Measurements from ENCODE around the gene CASKIN1. TPM values are rescaled to one million over a fixed set of nuclear protein-coding genes. Genes with fewer than 3 reads are reported as not detected.
A peak's percentile ranks its signal among the peaks of the same experiment; 100 is the strongest.

Gene CASKIN1
- total RNA-seq, 6 donors from 2014 or later, result 0.06 to 1.0 (median 0.15) TPM; not detected in 3

DNA sequence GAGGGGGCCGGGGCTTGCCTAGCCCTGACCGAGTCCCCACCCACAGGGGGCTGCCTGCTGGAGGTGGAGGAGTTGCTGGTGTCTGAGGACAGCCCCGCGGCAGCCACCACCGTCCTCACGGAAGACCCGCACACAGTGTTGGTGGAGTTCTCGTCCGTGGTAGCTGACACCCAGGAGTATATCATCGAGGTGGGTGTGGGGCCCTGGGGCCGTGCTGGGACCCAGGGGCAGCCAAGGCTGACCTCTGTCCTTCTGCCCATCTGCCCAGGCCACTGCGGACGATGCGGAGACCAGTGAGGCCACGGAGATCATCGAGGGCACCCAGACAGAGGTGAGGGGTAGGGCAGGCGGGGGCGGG is 38.4 kb upstream of the CASKIN1 start:
- DNase-seq, result no peak
- peaks cover 30 to 64% (median 62%) of the 10 kb centered on the region in 4 donors for H3K36me3 ChIP-seq

DNA sequence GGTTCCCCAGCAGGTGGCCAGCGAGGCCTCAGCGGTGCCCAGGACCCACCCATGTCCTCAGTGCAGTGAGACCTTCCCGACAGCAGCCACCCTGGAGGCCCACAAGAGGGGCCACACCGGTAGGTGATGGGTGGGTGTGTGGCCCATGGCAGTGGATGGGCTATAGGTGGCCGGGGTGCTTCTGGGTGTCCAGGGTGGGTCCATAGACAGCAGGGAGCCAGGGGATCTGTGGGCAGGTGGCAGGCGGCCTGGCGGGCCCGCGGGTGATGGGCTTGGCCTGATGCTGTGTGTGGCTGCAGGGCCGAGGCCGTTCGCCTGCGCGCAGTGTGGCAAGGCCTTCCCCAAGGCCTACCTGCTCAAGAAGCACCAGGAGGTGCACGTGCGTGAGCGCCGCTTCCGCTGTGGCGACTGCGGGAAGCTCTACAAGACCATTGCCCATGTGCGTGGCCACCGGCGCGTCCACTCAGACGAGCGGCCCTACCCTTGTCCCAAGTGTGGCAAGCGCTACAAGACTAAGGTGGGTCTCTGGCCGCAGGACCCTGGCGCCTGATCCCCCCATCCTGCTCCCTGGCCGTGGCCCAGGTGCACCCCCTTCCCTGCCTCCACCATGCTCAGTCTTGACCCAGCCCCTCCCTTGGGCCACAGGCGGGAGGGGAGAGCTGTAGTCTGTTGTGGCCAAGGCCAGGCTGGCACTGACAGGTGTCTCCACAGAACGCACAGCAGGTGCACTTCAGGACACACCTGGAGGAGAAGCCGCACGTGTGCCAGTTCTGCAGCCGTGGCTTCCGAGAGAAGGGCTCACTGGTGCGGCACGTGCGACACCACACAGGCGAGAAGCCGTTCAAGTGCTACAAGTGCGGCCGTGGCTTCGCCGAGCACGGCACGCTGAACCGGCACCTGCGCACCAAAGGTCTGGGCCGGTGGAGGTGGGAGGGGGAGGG is 37.7 kb upstream of the CASKIN1 start:
- Histone ChIP-seq H3K9me3 (no peaks in the 10 kb centered on the region), H3K36me3 (peaks cover 36 to 68% (median 67%) of the 10 kb centered on the region in 4 donors), H3K27me3 (peaks cover 0 to 19% (median 10%) of the 10 kb centered on the region in 4 donors), H3K4me3 (no peak overlapping the region), H3K27ac (no peak overlapping the region), H3K4me1 (peaks cover 12 to 21% (median 19%) of the 10 kb centered on the region in 4 donors)
- 92 to 95% methylated on average over 12 to 50 of the region's 51 CpGs for WGBS, 2 donors
- ATAC-seq (ENCODE audit: low FRiP score in 2 of 2) (no peak), DNase-seq (peak in 1 of 2 donors; percentile 85)
- no peak for TF ChIP-seq POLR2AphosphoS5 (IDR thresholded peaks at IDR 0.05)
- no peak for TF ChIP-seq POLR2A (IDR thresholded peaks at IDR 0.05)
- TF ChIP-seq, protein P1, sequence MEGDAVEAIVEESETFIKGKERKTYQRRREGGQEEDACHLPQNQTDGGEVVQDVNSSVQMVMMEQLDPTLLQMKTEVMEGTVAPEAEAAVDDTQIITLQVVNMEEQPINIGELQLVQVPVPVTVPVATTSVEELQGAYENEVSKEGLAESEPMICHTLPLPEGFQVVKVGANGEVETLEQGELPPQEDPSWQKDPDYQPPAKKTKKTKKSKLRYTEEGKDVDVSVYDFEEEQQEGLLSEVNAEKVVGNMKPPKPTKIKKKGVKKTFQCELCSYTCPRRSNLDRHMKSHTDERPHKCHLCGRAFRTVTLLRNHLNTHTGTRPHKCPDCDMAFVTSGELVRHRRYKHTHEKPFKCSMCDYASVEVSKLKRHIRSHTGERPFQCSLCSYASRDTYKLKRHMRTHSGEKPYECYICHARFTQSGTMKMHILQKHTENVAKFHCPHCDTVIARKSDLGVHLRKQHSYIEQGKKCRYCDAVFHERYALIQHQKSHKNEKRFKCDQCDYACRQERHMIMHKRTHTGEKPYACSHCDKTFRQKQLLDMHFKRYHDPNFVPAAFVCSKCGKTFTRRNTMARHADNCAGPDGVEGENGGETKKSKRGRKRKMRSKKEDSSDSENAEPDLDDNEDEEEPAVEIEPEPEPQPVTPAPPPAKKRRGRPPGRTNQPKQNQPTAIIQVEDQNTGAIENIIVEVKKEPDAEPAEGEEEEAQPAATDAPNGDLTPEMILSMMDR (IDR thresholded peaks at IDR 0.05), result no peak
- TF ChIP-seq EP300 (IDR thresholded peaks at IDR 0.05), result no peak

More for the DNA sequence above, 38.4 kb upstream of the CASKIN1 start:
- Histone ChIP-seq H3K27ac (no peak overlapping the region), H3K9me3 (no peaks in the 10 kb centered on the region), H3K4me3 (no peak overlapping the region), H3K4me1 (peaks cover 12 to 21% (median 19%) of the 10 kb centered on the region in 4 donors), H3K27me3 (peaks cover 0 to 19% (median 10%) of the 10 kb centered on the region in 4 donors)
- TF ChIP-seq, protein P1 (IDR thresholded peaks at IDR 0.05), result no peak
- TF ChIP-seq EP300 (IDR thresholded peaks at IDR 0.05), result no peak
- no peak for TF ChIP-seq POLR2A (IDR thresholded peaks at IDR 0.05)
- no peak for TF ChIP-seq POLR2AphosphoS5 (IDR thresholded peaks at IDR 0.05)
- no peak for ATAC-seq (ENCODE audit: low FRiP score in 2 of 2)
- WGBS, 2 donors, result 93 to 96% methylated on average over 9 to 17 of the region's 18 CpGs

DNA sequence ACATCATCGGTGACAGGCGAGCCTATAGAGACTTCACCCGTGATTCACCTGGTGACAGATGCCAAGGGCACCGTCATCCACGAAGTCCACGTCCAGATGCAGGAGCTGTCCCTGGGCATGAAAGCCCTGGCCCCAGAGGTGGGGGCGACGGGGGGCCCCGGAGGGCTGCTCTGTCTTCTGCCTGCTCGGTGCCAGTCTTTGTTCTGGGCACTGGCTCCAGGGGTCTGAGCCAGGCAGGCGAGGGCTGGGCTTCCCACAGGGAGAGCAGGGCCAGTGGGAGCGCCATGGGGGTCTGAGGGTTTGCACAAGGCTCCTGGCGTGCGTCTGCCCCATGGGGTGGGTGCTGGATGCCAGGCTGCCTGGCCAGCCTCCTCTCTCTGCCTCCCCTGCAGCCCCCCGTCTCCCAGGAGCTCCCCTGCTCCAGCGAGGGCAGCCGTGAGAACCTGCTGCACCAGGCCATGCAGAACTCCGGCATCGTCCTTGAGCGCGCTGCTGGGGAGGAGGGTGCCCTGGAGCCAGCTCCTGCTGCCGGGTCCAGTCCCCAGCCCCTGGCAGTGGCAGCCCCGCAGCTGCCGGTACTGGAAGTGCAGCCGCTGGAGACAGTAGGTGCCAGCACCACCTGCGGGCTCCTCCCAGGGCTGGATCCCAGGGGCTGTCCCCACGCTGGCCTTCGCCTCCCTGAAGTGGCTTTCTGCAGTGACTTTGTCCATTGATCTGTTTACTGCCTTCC is 36.8 kb upstream of the CASKIN1 start:
- DNase-seq (no peak), ATAC-seq (ENCODE audit: low FRiP score in 2 of 2) (no peak)
- Histone ChIP-seq H3K9me3 (no peaks in the 10 kb centered on the region), H3K27ac (no peak overlapping the region), H3K36me3 (peaks cover 41 to 78% (median 75%) of the 10 kb centered on the region in 4 donors), H3K4me3 (no peak overlapping the region), H3K27me3 (peaks cover 0 to 19% (median 10%) of the 10 kb centered on the region in 4 donors), H3K4me1 (peaks cover 12 to 21% (median 19%) of the 10 kb centered on the region in 4 donors)
- 87 to 96% methylated on average over 7 to 27 of the region's 28 CpGs for WGBS, 2 donors
- TF ChIP-seq EP300 (IDR thresholded peaks at IDR 0.05) (no peak), POLR2AphosphoS5 (IDR thresholded peaks at IDR 0.05) (no peak), POLR2A (IDR thresholded peaks at IDR 0.05) (no peak)
- TF ChIP-seq, protein P1 (IDR thresholded peaks at IDR 0.05), result no peak

DNA sequence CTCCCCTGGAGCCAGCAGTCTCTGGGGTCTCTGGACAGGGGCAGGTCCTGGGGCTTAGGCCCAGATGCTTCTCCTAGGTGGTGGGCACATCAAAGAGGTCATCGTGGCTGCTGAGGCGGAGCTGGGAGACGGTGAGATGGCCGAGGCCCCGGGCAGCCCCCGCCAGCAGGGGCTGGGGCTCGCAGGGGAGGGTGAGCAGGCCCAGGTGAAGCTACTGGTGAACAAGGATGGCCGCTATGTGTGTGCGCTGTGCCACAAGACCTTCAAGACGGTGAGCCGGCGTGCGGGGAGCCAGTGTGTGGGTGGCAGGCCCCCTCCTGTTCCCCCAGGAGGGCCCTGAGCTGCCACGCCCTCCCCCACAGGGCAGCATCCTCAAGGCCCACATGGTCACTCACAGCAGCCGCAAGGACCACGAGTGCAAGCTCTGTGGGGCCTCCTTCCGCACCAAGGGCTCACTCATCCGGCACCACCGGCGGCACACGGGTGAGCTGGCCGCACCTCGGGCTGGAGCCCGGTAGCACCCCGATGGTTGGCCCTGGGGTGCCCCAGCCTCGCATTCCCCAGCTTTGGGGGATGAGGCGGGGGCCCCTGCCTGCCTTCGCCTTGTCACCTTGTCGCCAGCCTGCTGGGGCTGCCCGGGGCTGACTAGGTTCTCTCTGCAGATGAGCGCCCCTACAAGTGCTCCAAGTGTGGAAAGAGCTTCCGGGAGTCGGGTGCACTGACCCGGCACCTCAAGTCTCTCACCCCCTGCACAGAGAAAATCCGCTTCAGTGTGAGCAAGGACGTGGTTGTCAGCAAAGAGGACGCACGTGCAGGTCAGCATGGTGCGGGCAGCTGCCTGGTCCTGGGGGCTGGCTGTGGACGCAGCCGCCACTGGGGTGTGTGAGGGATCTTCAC is 35.9 kb upstream of the CASKIN1 start:
- DNase-seq, result peak in 1 of 2 donors; percentile 65
- TF ChIP-seq POLR2A (IDR thresholded peaks at IDR 0.05), result no peak
- TF ChIP-seq, protein P1 (IDR thresholded peaks at IDR 0.05), result no peak
- no peak for TF ChIP-seq POLR2AphosphoS5 (IDR thresholded peaks at IDR 0.05)
- TF ChIP-seq EP300 (IDR thresholded peaks at IDR 0.05), result no peak
- no peak overlapping the region for H3K27ac ChIP-seq
- no peak for ATAC-seq (ENCODE audit: low FRiP score in 2 of 2)
- peaks cover 0 to 13% (median 9%) of the 10 kb centered on the region in 4 donors for H3K27me3 ChIP-seq
- H3K9me3 ChIP-seq, result no peaks in the 10 kb centered on the region
- WGBS, 2 donors, result 89 to 93% methylated on average over 29 to 37 of the region's 41 CpGs
- peaks cover 11 to 16% (median 13%) of the 10 kb centered on the region in 4 donors for H3K4me1 ChIP-seq
- peaks cover 41 to 83% (median 77%) of the 10 kb centered on the region in 4 donors for H3K36me3 ChIP-seq
- no peak overlapping the region for H3K4me3 ChIP-seq
